ENCODE results near the gene BEND4. TPM values are rescaled to one million over a fixed set of nuclear protein-coding genes. Genes with fewer than 3 reads are reported as not detected.

BEND4 gene
- total RNA-seq, 1 donor from 2014 or later, result 14.1 TPM

DNA sequence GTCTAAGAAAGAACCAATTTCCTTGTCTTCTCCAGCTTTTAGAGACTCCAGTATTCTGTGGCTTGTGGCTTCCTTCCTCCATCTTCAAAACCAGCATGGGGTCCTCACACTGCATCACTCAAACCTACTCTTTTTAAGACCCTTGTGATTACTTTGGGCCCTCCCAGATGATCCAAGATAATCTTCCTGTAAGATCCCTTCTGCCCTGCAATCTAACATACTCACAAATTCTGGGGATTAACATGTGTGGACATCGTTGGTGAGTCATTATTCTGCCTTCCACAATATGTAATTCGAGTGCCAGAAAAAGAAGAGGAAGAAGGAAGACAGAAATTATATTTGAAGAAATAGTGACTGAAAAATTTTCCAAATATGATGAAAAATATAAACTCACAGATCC, 47.9 kb downstream of the BEND4 start:
- DNase-seq (no peak), ATAC-seq (ENCODE audit: low read depth) (no peak)
- POLR2A ChIA-PET, result no interaction called here
- intact Hi-C loops (cut with micrococcal nuclease), result no loop called here
- no peak overlapping the region for H3K4me3 Mint-ChIP-seq
- TF ChIP-seq, protein P1, sequence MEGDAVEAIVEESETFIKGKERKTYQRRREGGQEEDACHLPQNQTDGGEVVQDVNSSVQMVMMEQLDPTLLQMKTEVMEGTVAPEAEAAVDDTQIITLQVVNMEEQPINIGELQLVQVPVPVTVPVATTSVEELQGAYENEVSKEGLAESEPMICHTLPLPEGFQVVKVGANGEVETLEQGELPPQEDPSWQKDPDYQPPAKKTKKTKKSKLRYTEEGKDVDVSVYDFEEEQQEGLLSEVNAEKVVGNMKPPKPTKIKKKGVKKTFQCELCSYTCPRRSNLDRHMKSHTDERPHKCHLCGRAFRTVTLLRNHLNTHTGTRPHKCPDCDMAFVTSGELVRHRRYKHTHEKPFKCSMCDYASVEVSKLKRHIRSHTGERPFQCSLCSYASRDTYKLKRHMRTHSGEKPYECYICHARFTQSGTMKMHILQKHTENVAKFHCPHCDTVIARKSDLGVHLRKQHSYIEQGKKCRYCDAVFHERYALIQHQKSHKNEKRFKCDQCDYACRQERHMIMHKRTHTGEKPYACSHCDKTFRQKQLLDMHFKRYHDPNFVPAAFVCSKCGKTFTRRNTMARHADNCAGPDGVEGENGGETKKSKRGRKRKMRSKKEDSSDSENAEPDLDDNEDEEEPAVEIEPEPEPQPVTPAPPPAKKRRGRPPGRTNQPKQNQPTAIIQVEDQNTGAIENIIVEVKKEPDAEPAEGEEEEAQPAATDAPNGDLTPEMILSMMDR (IDR thresholded peaks at IDR 0.05), result no peak
- peaks cover 9% of the 10 kb centered on the region for H3K9me3 Mint-ChIP-seq
- CTCF ChIA-PET, result no interaction called here
- no peaks in the 10 kb centered on the region for H3K27me3 Mint-ChIP-seq
- no peak overlapping the region for H3K27ac Mint-ChIP-seq
- H3K4me1 Mint-ChIP-seq, result no peaks in the 10 kb centered on the region
- H3K36me3 Mint-ChIP-seq (ENCODE audit: low read depth), result peaks cover 21% of the 10 kb centered on the region

DNA sequence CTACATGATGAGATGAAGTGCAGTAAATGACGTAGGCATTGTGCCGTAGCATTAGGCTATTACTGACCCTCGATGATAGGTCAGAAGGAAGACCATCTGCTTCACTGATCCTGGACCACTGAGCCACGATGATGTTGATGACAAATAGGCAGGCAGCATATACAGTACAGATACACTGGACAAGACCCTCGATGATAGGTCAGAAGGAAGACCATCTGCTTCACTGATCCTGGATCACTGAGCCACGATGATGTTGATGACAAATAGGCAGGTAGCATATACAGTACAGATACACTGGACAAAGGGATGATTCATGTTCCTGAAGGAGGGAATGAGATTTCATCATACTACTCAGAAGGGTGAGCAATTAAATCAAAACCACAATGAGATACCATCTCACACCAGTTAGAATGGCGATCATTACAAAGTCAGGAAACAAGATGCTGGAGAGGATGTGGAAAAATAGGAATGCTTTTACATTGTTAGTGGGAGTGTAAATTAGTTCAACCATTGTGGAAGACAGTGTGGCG, 50.9 kb downstream of the BEND4 start:
- no peaks in the 10 kb centered on the region for H3K27me3 Mint-ChIP-seq
- no peak for ATAC-seq (ENCODE audit: low read depth)
- POLR2A ChIA-PET, result no interaction called here
- no peak overlapping the region for H3K4me3 Mint-ChIP-seq
- intact Hi-C loops (cut with micrococcal nuclease), result no loop called here
- no peaks in the 10 kb centered on the region for H3K4me1 Mint-ChIP-seq
- TF ChIP-seq, protein P1 (IDR thresholded peaks at IDR 0.05), result no peak
- peaks cover 14% of the 10 kb centered on the region for H3K36me3 Mint-ChIP-seq (ENCODE audit: low read depth)
- DNase-seq, result no peak
- H3K9me3 Mint-ChIP-seq, result peaks cover 4% of the 10 kb centered on the region
- H3K27ac Mint-ChIP-seq, result no peak overlapping the region
- CTCF ChIA-PET, result no interaction called here

DNA sequence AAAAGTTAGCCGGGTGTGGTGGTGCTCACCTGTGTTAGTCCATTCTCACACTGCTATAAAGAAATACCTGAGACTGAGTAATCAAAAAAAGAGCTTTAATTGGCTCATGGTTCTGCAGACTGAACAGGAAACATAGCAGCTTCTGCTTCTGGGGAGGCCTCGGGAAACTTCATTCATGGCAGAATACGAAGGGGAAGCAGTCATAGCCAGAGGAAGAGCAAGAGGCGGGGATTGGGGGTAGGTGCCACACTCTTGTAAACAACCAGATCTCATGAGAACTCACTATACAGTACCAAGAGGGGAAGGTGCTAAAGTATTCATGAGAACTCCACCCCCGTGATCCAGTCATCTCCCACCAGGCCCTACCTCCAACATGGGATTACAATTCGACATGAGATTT, 64.1 kb downstream of the BEND4 start:
- Mint-ChIP-seq H3K36me3 (ENCODE audit: low read depth) (peaks cover 30% of the 10 kb centered on the region), H3K4me3 (no peak overlapping the region), H3K4me1 (no peaks in the 10 kb centered on the region), H3K27ac (no peak overlapping the region), H3K9me3 (no peaks in the 10 kb centered on the region), H3K27me3 (no peaks in the 10 kb centered on the region)
- ChIA-PET CTCF (no interaction called here), POLR2A (no interaction called here)
- TF ChIP-seq, protein P1 (IDR thresholded peaks at IDR 0.05), result no peak
- DNase-seq, result no peak
- intact Hi-C loops (cut with micrococcal nuclease), result no loop called here
- ATAC-seq (ENCODE audit: low read depth), result no peak

DNA sequence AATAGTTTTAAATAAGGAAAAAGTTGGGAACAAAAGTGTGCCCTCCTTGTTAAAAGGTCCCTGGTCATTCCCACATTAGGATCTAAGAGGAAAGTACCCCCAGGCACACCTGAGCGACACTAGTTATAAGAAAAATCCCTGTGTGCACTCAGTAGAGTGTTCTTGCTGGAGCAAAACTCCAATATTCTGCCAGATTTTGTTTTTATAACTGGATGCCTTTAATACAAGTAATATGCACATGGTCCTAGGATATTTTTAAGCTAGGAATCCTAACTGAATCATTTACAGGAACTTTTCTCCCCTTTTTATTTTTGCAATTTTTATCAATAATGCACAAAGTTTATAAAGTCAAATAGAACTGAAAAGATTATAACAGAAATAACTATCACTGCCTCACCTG, 68.6 kb downstream of the BEND4 start:
- Mint-ChIP-seq H3K27ac (no peak overlapping the region), H3K4me1 (no peaks in the 10 kb centered on the region), H3K4me3 (no peak overlapping the region), H3K36me3 (ENCODE audit: low read depth) (peaks cover 48% of the 10 kb centered on the region), H3K9me3 (no peaks in the 10 kb centered on the region), H3K27me3 (no peaks in the 10 kb centered on the region)
- CTCF ChIA-PET, result no interaction called here
- POLR2A ChIA-PET, result no interaction called here
- TF ChIP-seq, protein P1 (IDR thresholded peaks at IDR 0.05), result no peak
- ATAC-seq (ENCODE audit: low read depth), result no peak
- intact Hi-C loops (cut with micrococcal nuclease), result no loop called here
- no peak for DNase-seq

DNA sequence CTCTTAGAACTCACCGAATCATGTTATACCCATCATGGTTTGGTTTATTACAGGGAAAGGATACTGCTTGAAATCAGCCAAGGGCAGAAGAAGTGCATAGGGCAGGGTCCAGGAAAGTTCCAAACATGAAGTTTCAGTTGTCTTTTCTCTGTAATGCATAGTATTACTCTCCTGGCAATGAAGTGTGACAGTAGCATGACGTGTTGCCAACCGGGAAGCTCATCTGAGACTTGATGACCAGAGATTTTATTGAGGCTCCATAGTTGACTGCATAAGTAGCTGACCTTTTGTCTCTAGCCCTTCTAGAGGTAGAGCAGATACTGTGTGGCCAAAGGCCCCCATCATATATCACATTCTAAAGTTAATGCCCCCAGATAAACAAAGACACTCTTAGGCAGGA, 72.1 kb downstream of the BEND4 start:
- intact Hi-C loops (cut with micrococcal nuclease), result no loop called here
- Mint-ChIP-seq H3K9me3 (no peaks in the 10 kb centered on the region), H3K4me1 (peaks cover 3% of the 10 kb centered on the region), H3K4me3 (no peak overlapping the region), H3K27me3 (no peaks in the 10 kb centered on the region), H3K36me3 (ENCODE audit: low read depth) (peaks cover 46% of the 10 kb centered on the region), H3K27ac (no peak overlapping the region)
- ChIA-PET POLR2A (no interaction called here), CTCF (no interaction called here)
- no peak for ATAC-seq (ENCODE audit: low read depth)
- TF ChIP-seq, protein P1 (IDR thresholded peaks at IDR 0.05), result no peak
- DNase-seq, result no peak
